ENCODE data around the gene ZBTB44.

- TF ChIP-seq CTCF (IDR thresholded peaks at IDR 0.05), result no peak
- TF ChIP-seq POLR2A (IDR thresholded peaks at IDR 0.05), result no peak
These were observed 14.7 kb downstream of the ZBTB44 start for GRCh38 chr11:130299978-130300377.
